Kidney capillary endothelial cell (primary cell): ENCODE data around the gene SWAP70.

ENCODE experiments used
- DNase-seq: peaks from one replicate; pipeline ENCODE4 v3.0.0-alpha.2; 2018; ENCODE audit warnings: low spot score

SWAP70 gene

GRCh38 chr11:9651899-9652748 lies 11.8 kb upstream of the SWAP70 start:
- no peak for DNase-seq

- DNase-seq: no peak
These were observed 10.0 kb upstream of the SWAP70 start for GRCh38 chr11:9653871-9654270.

- DNase-seq: no peak
These were observed 7.0 kb upstream of the SWAP70 start for GRCh38 chr11:9656864-9657263.

- no peak for DNase-seq
These were observed 6.3 kb upstream of the SWAP70 start for GRCh38 chr11:9657531-9657930.

GRCh38 chr11:9660886-9661285 lies 3.0 kb upstream of the SWAP70 start:
- DNase-seq: no peak

- DNase-seq: no peak
These were observed 1.6 kb upstream of the SWAP70 start for GRCh38 chr11:9662273-9662672.

- DNase-seq: peak; percentile 36
These were observed 647 bp downstream of the SWAP70 start for GRCh38 chr11:9664276-9665171.

GRCh38 chr11:9665749-9666148 lies 1.9 kb downstream of the SWAP70 start:
- no peak for DNase-seq

GRCh38 chr11:9669954-9670353 lies 6.1 kb downstream of the SWAP70 start:
- no peak for DNase-seq

- DNase-seq: no peak
These were observed 8.5 kb downstream of the SWAP70 start for GRCh38 chr11:9672288-9672916.

- DNase-seq: no peak
These were observed 9.0 kb downstream of the SWAP70 start for GRCh38 chr11:9672918-9673317.

GRCh38 chr11:9675691-9676090 lies 11.8 kb downstream of the SWAP70 start:
- no peak for DNase-seq

GRCh38 chr11:9677951-9678350 lies 14.1 kb downstream of the SWAP70 start:
- DNase-seq: no peak

GRCh38 chr11:9678576-9678975 lies 14.7 kb downstream of the SWAP70 start:
- no peak for DNase-seq

- DNase-seq: no peak
These were observed 16.2 kb downstream of the SWAP70 start for GRCh38 chr11:9680028-9680427.

GRCh38 chr11:9681583-9682372 lies 17.9 kb downstream of the SWAP70 start:
- DNase-seq: no peak

GRCh38 chr11:9687711-9688477 lies 24.0 kb downstream of the SWAP70 start:
- peak; percentile 67 for DNase-seq

GRCh38 chr11:9688716-9689511 lies 25.0 kb downstream of the SWAP70 start:
- DNase-seq: peak; percentile 97

- DNase-seq: no peak
These were observed 25.8 kb downstream of the SWAP70 start for GRCh38 chr11:9689721-9690120.

- DNase-seq: peak; percentile 75
These were observed 28.0 kb downstream of the SWAP70 start for GRCh38 chr11:9691865-9692264.
